WTC11 (cell line): Measurements from ENCODE around the gene FKBP5. TPM values are rescaled to one million over a fixed set of nuclear protein-coding genes. Genes with fewer than 3 reads are reported as not detected.

Experiments
- ATAC-seq: fragments of 200-7000 bp; cut with Tn5 transposase; 2 replicates; pipeline ENCODE4 v1.10.0; 2021; ENCODE audit warnings: mild to moderate bottlenecking, moderate library complexity
- CTCF ChIA-PET: fragments of 300-600 bp; sonication (Branson Sonifier 250); formaldehyde crosslinking; loops from one replicate; lab custom pipeline; 2021; ENCODE audit warnings: antibody characterized with exemption; lab: Charles Lee
- POLR2A ChIA-PET: fragments of 350-600 bp; sonication (Branson Sonifier 250); formaldehyde crosslinking; loops from one replicate; lab custom pipeline; 2021; ENCODE audit warnings: antibody characterized with exemption; lab: Charles Lee
- DNase-seq: peaks from one replicate; pipeline ENCODE4 v3.0.0; 2021; ENCODE audit warnings: low spot score
- H3K27ac Mint-ChIP-seq: 2 replicates; pipeline ENCODE4 v1.8.0; 2021; ENCODE audit warnings: mixed read lengths
- H3K27me3 Mint-ChIP-seq: 2 replicates; pipeline ENCODE4 v1.8.0; 2021; ENCODE audit warnings: low read depth, mild to moderate bottlenecking, moderate library complexity, mixed read lengths
- H3K36me3 Mint-ChIP-seq: 2 replicates; pipeline ENCODE4 v1.8.0; 2021; ENCODE audit warnings: mixed read lengths
- H3K4me1 Mint-ChIP-seq: 2 replicates; pipeline ENCODE4 v1.8.0; 2022; ENCODE audit warnings: mixed read lengths
- H3K4me3 Mint-ChIP-seq: 2 replicates; pipeline ENCODE4 v1.8.0; 2021; ENCODE audit warnings: mild to moderate bottlenecking, moderate library complexity, mixed read lengths
- H3K9me3 Mint-ChIP-seq: 2 replicates; pipeline ENCODE4 v1.8.0; 2021; ENCODE audit warnings: mixed read lengths
- ESRRA ChIP-seq: sonication (generic); formaldehyde crosslinking; IDR thresholded peaks from 2 replicates; pipeline ENCODE4 v1.8.1; 2022; ENCODE audit warnings: mild to moderate bottlenecking, missing genetic modification reagents, borderline replicate concordance
- FOXJ3 ChIP-seq: sonication (generic); formaldehyde crosslinking; IDR thresholded peaks from 2 replicates; pipeline ENCODE4 v1.9.0; 2021; ENCODE audit warnings: missing genetic modification reagents, mild to moderate bottlenecking, borderline replicate concordance
- FOXK1 ChIP-seq: sonication (generic); formaldehyde crosslinking; IDR thresholded peaks from 2 replicates; pipeline ENCODE4 v1.8.0; 2022; ENCODE audit warnings: mild to moderate bottlenecking, moderate library complexity, missing genetic modification reagents
- JAZF1 ChIP-seq: fragments of 250-450 bp; sonication (Bioruptor Pico); IDR thresholded peaks from 2 replicates; pipeline ENCODE4 v1.9.0; 2021; ENCODE audit warnings: moderate library complexity, mild to moderate bottlenecking, inconsistent platforms
- JUN ChIP-seq: sonication (generic); formaldehyde crosslinking; IDR thresholded peaks from 2 replicates; pipeline ENCODE4 v1.8.0; 2023; ENCODE audit warnings: mild to moderate bottlenecking, missing genetic modification reagents
- NFE2L1 ChIP-seq: sonication (generic); formaldehyde crosslinking; IDR thresholded peaks from 2 replicates; pipeline ENCODE4 v1.8.1; 2023; ENCODE audit warnings: missing genetic modification reagents
- NR2C2 ChIP-seq: sonication (generic); formaldehyde crosslinking; IDR thresholded peaks from 2 replicates; pipeline ENCODE4 v1.8.0; 2022; ENCODE audit warnings: mild to moderate bottlenecking, missing genetic modification reagents
- SOX15 ChIP-seq: fragments of 250-450 bp; sonication (Bioruptor Pico); IDR thresholded peaks from 2 replicates; pipeline ENCODE4 v1.9.0; 2021; ENCODE audit warnings: mild to moderate bottlenecking
- SP1 ChIP-seq: sonication (generic); formaldehyde crosslinking; conservative IDR thresholded peaks from 2 replicates; pipeline ENCODE4 v1.8.1; 2022; ENCODE audit warnings: missing genetic modification reagents
- ZBTB21 ChIP-seq: sonication (generic); formaldehyde crosslinking; IDR thresholded peaks from 2 replicates; pipeline ENCODE4 v1.8.1; 2023; ENCODE audit warnings: mild to moderate bottlenecking, missing genetic modification reagents, borderline replicate concordance
- ZNF121 ChIP-seq: sonication (generic); formaldehyde crosslinking; IDR thresholded peaks from 2 replicates; pipeline ENCODE4 v1.8.0; 2023; ENCODE audit warnings: missing genetic modification reagents
- ZNF138 ChIP-seq: sonication (generic); formaldehyde crosslinking; conservative IDR thresholded peaks from 2 replicates; pipeline ENCODE4 v1.8.1; 2022; ENCODE audit warnings: mild to moderate bottlenecking, moderate library complexity, missing genetic modification reagents
- ZNF219 ChIP-seq: sonication (generic); formaldehyde crosslinking; IDR thresholded peaks from 2 replicates; pipeline ENCODE4 v1.8.0; 2023; ENCODE audit warnings: missing genetic modification reagents, mild to moderate bottlenecking, borderline replicate concordance
- ZNF396 ChIP-seq: fragments of 250-450 bp; sonication (Bioruptor Pico); IDR thresholded peaks from 2 replicates; pipeline ENCODE4 v1.8.0; 2021; ENCODE audit warnings: mild to moderate bottlenecking, moderate library complexity, borderline replicate concordance
- ZNF416 ChIP-seq: fragments of 250-450 bp; sonication (Bioruptor Pico); IDR thresholded peaks from 2 replicates; pipeline ENCODE4 v1.9.0; 2021; ENCODE audit warnings: mild to moderate bottlenecking, inconsistent platforms
- ZNF671 ChIP-seq: fragments of 250-450 bp; sonication (Bioruptor Pico); IDR thresholded peaks from 2 replicates; pipeline ENCODE4 v1.8.0; 2021; ENCODE audit warnings: mild to moderate bottlenecking
- total RNA-seq: library from RNA; stranded (reverse); gene quantifications from 3 replicates; pipeline ENCODE4 v1.2.3, GENCODE V29; 2021
- TF ChIP-seq, protein P1 (sequence below): sonication (generic); formaldehyde crosslinking; IDR thresholded peaks from 2 replicates; pipeline ENCODE4 v1.8.1; 2023; ENCODE audit warnings: mild to moderate bottlenecking, missing genetic modification reagents
- TF ChIP-seq, protein P2 (sequence below): sonication (generic); formaldehyde crosslinking; IDR thresholded peaks from 2 replicates; pipeline ENCODE4 v1.8.1; 2023; ENCODE audit warnings: mild to moderate bottlenecking, missing genetic modification reagents, moderate library complexity
- TF ChIP-seq, protein P3 (sequence below): sonication (generic); formaldehyde crosslinking; IDR thresholded peaks from 2 replicates; pipeline ENCODE4 v1.8.0; 2023; ENCODE audit warnings: missing genetic modification reagents, mild to moderate bottlenecking, borderline replicate concordance
- TF ChIP-seq, protein P4 (sequence below): fragments of 250-450 bp; sonication (Bioruptor Pico); IDR thresholded peaks from 2 replicates; pipeline ENCODE4 v1.9.0; 2021; ENCODE audit warnings: moderate library complexity, mild to moderate bottlenecking, inconsistent platforms, borderline replicate concordance

Gene FKBP5
- total RNA-seq, 1 experiment from 2014 or later, result 27.2 TPM

DNA sequence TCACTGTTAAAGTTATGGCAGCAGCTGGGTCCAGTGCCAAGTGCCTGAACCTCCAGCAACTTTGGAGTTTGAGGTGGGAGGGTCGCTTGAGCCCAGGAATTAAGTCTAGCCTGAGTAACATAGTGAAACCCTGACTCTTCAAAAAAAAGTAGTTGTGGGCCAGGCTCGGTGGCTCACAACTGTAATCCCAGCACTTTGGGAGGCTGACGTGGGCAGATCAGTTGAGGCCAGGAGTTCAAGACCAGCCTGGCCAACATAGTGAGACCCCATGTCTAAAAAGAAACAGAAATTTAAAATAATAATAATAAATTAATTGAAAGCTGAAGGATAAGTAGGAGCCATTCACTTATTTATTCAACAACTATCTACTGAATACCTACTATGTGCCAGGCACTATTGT lies 33.8 kb downstream of the FKBP5 start:
- CTCF ChIA-PET, result no interaction called here
- TF ChIP-seq ZNF121 (CRISPR knock-in tag) (0 out of 2 replicates have a peak, but pooled peaks have one; percentile 18), ZBTB21 (CRISPR knock-in tag) (no peak)
- Mint-ChIP-seq H3K27ac (no peak overlapping the region), H3K4me1 (no peaks in the 10 kb centered on the region), H3K27me3 (no peaks in the 10 kb centered on the region), H3K9me3 (peaks cover 18% of the 10 kb centered on the region), H3K36me3 (peaks cover 16% of the 10 kb centered on the region), H3K4me3 (no peak overlapping the region)
- DNase-seq, result no peak
- POLR2A ChIA-PET, result no interaction called here
- ATAC-seq, result no peak

DNA sequence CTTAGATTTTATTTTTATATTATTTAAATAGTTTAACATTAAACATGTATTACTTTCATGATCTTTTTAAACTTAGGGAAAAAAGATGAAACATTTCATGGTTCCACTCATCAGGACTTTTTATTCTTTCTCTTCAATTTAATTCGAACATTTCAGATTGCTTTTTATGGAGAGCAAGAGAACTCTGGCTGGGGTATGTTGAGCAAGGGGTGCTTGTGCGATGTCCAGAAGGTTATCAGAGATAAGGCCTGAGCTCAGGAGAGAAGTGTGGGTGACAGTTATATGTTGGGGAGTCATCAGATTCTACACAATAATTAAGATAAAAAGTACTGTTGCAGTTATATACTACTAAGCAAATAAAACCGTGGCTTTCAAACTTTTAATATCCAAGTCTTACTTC lies 37.5 kb downstream of the FKBP5 start:
- POLR2A ChIA-PET, result no interaction called here
- CTCF ChIA-PET, result no interaction called here
- Mint-ChIP-seq H3K4me3 (no peak overlapping the region), H3K4me1 (peaks cover 10% of the 10 kb centered on the region), H3K9me3 (peaks cover 12% of the 10 kb centered on the region), H3K36me3 (peaks cover 10% of the 10 kb centered on the region), H3K27me3 (no peaks in the 10 kb centered on the region), H3K27ac (peak overlapping the region; percentile 7; the same call in 1 of the 2 replicates)
- TF ChIP-seq FOXJ3 (CRISPR knock-in tag) (no peak), SOX15 (CRISPR knock-in tag) (no peak), ESRRA (CRISPR knock-in tag) (no peak), JAZF1 (CRISPR knock-in tag) (no peak), ZNF396 (CRISPR knock-in tag) (no peak), ZNF219 (CRISPR knock-in tag) (no peak), NFE2L1 (no peak), FOXK1 (CRISPR knock-in tag) (no peak), SP1 (CRISPR knock-in tag) (no peak), ZNF138 (no peak), JUN (CRISPR knock-in tag) (no peak), ZNF416 (CRISPR knock-in tag) (no peak), NR2C2 (CRISPR knock-in tag) (no peak), ZNF671 (CRISPR knock-in tag) (no peak)
- TF ChIP-seq, protein P1, sequence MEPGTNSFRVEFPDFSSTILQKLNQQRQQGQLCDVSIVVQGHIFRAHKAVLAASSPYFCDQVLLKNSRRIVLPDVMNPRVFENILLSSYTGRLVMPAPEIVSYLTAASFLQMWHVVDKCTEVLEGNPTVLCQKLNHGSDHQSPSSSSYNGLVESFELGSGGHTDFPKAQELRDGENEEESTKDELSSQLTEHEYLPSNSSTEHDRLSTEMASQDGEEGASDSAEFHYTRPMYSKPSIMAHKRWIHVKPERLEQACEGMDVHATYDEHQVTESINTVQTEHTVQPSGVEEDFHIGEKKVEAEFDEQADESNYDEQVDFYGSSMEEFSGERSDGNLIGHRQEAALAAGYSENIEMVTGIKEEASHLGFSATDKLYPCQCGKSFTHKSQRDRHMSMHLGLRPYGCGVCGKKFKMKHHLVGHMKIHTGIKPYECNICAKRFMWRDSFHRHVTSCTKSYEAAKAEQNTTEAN (CRISPR knock-in tag), result no peak
- TF ChIP-seq, protein P2, sequence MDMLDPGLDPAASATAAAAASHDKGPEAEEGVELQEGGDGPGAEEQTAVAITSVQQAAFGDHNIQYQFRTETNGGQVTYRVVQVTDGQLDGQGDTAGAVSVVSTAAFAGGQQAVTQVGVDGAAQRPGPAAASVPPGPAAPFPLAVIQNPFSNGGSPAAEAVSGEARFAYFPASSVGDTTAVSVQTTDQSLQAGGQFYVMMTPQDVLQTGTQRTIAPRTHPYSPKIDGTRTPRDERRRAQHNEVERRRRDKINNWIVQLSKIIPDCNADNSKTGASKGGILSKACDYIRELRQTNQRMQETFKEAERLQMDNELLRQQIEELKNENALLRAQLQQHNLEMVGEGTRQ, result no peak
- TF ChIP-seq, protein P3, sequence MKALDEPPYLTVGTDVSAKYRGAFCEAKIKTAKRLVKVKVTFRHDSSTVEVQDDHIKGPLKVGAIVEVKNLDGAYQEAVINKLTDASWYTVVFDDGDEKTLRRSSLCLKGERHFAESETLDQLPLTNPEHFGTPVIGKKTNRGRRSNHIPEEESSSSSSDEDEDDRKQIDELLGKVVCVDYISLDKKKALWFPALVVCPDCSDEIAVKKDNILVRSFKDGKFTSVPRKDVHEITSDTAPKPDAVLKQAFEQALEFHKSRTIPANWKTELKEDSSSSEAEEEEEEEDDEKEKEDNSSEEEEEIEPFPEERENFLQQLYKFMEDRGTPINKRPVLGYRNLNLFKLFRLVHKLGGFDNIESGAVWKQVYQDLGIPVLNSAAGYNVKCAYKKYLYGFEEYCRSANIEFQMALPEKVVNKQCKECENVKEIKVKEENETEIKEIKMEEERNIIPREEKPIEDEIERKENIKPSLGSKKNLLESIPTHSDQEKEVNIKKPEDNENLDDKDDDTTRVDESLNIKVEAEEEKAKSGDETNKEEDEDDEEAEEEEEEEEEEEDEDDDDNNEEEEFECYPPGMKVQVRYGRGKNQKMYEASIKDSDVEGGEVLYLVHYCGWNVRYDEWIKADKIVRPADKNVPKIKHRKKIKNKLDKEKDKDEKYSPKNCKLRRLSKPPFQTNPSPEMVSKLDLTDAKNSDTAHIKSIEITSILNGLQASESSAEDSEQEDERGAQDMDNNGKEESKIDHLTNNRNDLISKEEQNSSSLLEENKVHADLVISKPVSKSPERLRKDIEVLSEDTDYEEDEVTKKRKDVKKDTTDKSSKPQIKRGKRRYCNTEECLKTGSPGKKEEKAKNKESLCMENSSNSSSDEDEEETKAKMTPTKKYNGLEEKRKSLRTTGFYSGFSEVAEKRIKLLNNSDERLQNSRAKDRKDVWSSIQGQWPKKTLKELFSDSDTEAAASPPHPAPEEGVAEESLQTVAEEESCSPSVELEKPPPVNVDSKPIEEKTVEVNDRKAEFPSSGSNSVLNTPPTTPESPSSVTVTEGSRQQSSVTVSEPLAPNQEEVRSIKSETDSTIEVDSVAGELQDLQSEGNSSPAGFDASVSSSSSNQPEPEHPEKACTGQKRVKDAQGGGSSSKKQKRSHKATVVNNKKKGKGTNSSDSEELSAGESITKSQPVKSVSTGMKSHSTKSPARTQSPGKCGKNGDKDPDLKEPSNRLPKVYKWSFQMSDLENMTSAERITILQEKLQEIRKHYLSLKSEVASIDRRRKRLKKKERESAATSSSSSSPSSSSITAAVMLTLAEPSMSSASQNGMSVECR (CRISPR knock-in tag), result no peak
- TF ChIP-seq, protein P4, sequence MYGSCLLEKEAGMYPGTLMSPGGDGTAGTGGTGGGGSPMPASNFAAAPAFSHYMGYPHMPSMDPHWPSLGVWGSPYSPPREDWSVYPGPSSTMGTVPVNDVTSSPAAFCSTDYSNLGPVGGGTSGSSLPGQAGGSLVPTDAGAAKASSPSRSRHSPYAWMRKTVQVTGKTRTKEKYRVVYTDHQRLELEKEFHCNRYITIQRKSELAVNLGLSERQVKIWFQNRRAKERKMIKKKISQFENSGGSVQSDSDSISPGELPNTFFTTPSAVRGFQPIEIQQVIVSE, result no peak
- DNase-seq (no peak), ATAC-seq (no peak)
